Vagina (tissue), 2 donors: ENCODE data around the gene MFN2. TPM values are rescaled to one million over a fixed set of nuclear protein-coding genes. Genes with fewer than 3 reads are reported as not detected.

ENCODE experiments used
- DNase-seq, 2 donors: peaks; one replicate each; pipeline ENCODE4 v3.0.0-alpha.2; 2017; ENCODE audit errors: extremely low spot score in 2 of 2
- H3K27ac ChIP-seq: fragments of 200-600 bp; sonication (generic); one replicate; pipeline ENCODE4 v1.5.1; 2019
- H3K27me3 ChIP-seq: fragments of 200-600 bp; sonication (generic); one replicate; pipeline ENCODE4 v1.5.1; 2019
- H3K36me3 ChIP-seq, 2 donors: fragments of 200-600 bp; sonication (generic); one replicate each; pipeline ENCODE4 v1.5.1; 2017 to 2019
- H3K4me1 ChIP-seq: fragments of 200-600 bp; sonication (generic); one replicate; pipeline ENCODE4 v1.5.1; 2019
- H3K4me3 ChIP-seq, 2 donors: fragments of 200-600 bp; sonication (generic); 1 replicate in 1 of 2; 2 replicates in 1 of 2; pipeline ENCODE4 v1.5.1; 2016 to 2019
- H3K9me3 ChIP-seq: fragments of 200-600 bp; sonication (generic); one replicate; pipeline ENCODE4 v1.5.1; 2019
- CTCF ChIP-seq, 3 experiments: fragments of 450-650 bp in 2 of 3; fragments of 200-600 bp in 1 of 3; sonication (generic) in 1 of 3; IDR thresholded peaks; one replicate each; pipeline ENCODE4 v1.5.1; 2017 to 2019; ENCODE audit warnings: antibody characterized with exemption in 3 of 3, mild to moderate bottlenecking in 2 of 3, moderate library complexity in 2 of 3
- POLR2A ChIP-seq, 2 donors: fragments of 450-650 bp; IDR thresholded peaks; one replicate each; pipeline ENCODE4 v1.6.1; 2017; ENCODE audit warnings: antibody characterized with exemption in 2 of 2, mild to moderate bottlenecking in 2 of 2, moderate library complexity in 2 of 2
- POLR2AphosphoS5 ChIP-seq, 2 donors: sonication (generic); formaldehyde crosslinking; IDR thresholded peaks; one replicate each; pipeline ENCODE4 v1.9.0; 2017; ENCODE audit warnings: antibody characterized with exemption in 2 of 2, mild to moderate bottlenecking in 2 of 2, low read depth in 1 of 2; ENCODE audit not compliant: insufficient read depth in 1 of 2
- intact Hi-C: fragments of 100-400 bp; cut with DNase I; formaldehyde crosslinking; loops from one replicate; pipeline ENCODE4 v1.15.1; 2023
- total RNA-seq: library from RNA; depleted of rRNA; stranded (reverse); fragments of >200 nt; gene quantifications from one replicate; pipeline ENCODE4 v1.2.3, GENCODE V29; 2016

The MFN2 gene
- total RNA-seq, 1 donor from 2014 or later: 61.6 TPM

- Histone ChIP-seq H3K27ac (no peak overlapping the region), H3K4me1 (no peaks in the 10 kb centered on the region), H3K9me3 (no peaks in the 10 kb centered on the region), H3K27me3 (no peaks in the 10 kb centered on the region), H3K36me3 (peaks cover 0 to 90% of the 10 kb centered on the region in 2 donors), H3K4me3 (no peak overlapping the region)
- no peak for DNase-seq
- intact Hi-C loops: no loop called here
- TF ChIP-seq POLR2AphosphoS5 (IDR thresholded peaks at IDR 0.05; ENCODE audit: insufficient read depth in 1 of 2, low read depth in 1 of 2): no peak
- no peak for TF ChIP-seq POLR2A (IDR thresholded peaks at IDR 0.05)
- TF ChIP-seq CTCF (IDR thresholded peaks at IDR 0.05): no peak
Observed at GRCh38 chr1:11997081-11997850, 17.0 kb downstream of the MFN2 start.

- Histone ChIP-seq H3K27me3 (no peaks in the 10 kb centered on the region), H3K4me1 (no peaks in the 10 kb centered on the region), H3K36me3 (peaks cover 0 to 94% of the 10 kb centered on the region in 2 donors), H3K27ac (no peak overlapping the region), H3K9me3 (no peaks in the 10 kb centered on the region), H3K4me3 (no peak overlapping the region)
- TF ChIP-seq POLR2AphosphoS5 (IDR thresholded peaks at IDR 0.05; ENCODE audit: insufficient read depth in 1 of 2, low read depth in 1 of 2) (no peak), CTCF (IDR thresholded peaks at IDR 0.05) (no peak), POLR2A (IDR thresholded peaks at IDR 0.05) (no peak)
- intact Hi-C loops: no loop called here
- DNase-seq: no peak
Observed at GRCh38 chr1:11998636-11999035, 18.4 kb downstream of the MFN2 start.

GRCh38 chr1:11999236-11999635 lies 19.0 kb downstream of the MFN2 start:
- H3K4me3 ChIP-seq: no peak overlapping the region
- H3K27ac ChIP-seq: no peak overlapping the region
- no peak for DNase-seq
- no peaks in the 10 kb centered on the region for H3K27me3 ChIP-seq
- intact Hi-C loops: no loop called here
- H3K4me1 ChIP-seq: no peaks in the 10 kb centered on the region
- H3K36me3 ChIP-seq: peaks cover 0 to 95% of the 10 kb centered on the region in 2 donors
- no peaks in the 10 kb centered on the region for H3K9me3 ChIP-seq
- TF ChIP-seq POLR2AphosphoS5 (IDR thresholded peaks at IDR 0.05; ENCODE audit: insufficient read depth in 1 of 2, low read depth in 1 of 2) (no peak), POLR2A (IDR thresholded peaks at IDR 0.05) (no peak), CTCF (IDR thresholded peaks at IDR 0.05) (no peak)

- H3K4me3 ChIP-seq: no peak overlapping the region
- H3K9me3 ChIP-seq: no peaks in the 10 kb centered on the region
- no peak overlapping the region for H3K27ac ChIP-seq
- peaks cover 0 to 97% of the 10 kb centered on the region in 2 donors for H3K36me3 ChIP-seq
- DNase-seq: peak in 1 of 2 donors; percentile 65
- TF ChIP-seq POLR2A (IDR thresholded peaks at IDR 0.05): no peak
- TF ChIP-seq CTCF (IDR thresholded peaks at IDR 0.05): no peak
- no peak for TF ChIP-seq POLR2AphosphoS5 (IDR thresholded peaks at IDR 0.05; ENCODE audit: insufficient read depth in 1 of 2, low read depth in 1 of 2)
- no peaks in the 10 kb centered on the region for H3K27me3 ChIP-seq
- intact Hi-C loops: no loop called here
- H3K4me1 ChIP-seq: no peaks in the 10 kb centered on the region
Observed at GRCh38 chr1:12001249-12001917, 21.1 kb downstream of the MFN2 start.
